ENCODE data around the gene DPEP2NB. TPM values are rescaled to one million over a fixed set of nuclear protein-coding genes. Genes with fewer than 3 reads are reported as not detected.

The DPEP2NB gene
- total RNA-seq, 1 experiment from 2014 or later: not detected

DNA sequence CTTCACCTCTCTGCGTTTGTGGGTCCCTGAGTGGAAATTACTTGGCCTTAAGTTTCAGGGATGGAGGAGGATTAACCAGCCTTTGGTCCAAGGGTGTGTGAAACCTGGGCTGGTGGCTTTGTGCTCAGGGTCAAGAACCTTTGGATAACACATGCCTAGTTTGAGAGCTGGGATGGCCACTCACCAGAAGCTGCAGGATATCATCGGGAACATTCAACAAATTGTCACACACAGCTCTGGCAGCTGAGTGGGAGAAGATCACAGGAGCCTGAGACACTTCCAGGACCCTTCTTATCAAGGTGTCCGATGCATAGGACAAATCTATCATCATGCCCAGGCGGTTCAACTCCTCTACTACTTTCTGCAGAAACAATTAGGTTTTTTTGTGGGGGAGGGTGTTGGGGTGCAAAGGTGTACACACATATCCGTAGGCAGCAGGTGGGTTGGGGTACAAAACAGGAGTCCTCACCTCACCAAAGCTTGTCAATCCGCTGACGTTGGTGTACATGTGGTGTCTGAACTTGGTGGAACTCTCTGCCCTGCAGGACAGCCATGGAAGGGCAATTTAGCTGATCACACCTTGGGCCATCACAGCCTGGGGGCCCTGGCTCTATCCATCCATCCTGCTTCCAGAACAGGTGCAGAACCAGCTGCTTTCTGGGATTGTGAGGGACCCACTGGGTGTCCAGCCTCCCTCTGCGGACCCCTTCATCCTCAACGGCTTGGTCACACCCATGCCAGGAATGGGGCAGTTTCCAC is 38.1 kb downstream of the DPEP2NB start:
- H3K9me3 Mint-ChIP-seq (ENCODE audit: unreplicated experiment): no peaks in the 10 kb centered on the region
- Histone ChIP-seq H3K36me3 (ENCODE audit: control insufficient read depth, insufficient read depth, low read length) (no peaks in the 10 kb centered on the region), H3K4me1 (no peaks in the 10 kb centered on the region), H3K4me3 (ENCODE audit: low read depth, low read length) (no peak overlapping the region), H3K9me3 (no peaks in the 10 kb centered on the region), H3K27me3 (replicated peaks; ENCODE audit: control insufficient read depth, insufficient read depth, low read length) (no peaks in the 10 kb centered on the region)
- CTCF ChIA-PET: no interaction called here
- DNase-seq: no peak
- TF ChIP-seq, protein P1, sequence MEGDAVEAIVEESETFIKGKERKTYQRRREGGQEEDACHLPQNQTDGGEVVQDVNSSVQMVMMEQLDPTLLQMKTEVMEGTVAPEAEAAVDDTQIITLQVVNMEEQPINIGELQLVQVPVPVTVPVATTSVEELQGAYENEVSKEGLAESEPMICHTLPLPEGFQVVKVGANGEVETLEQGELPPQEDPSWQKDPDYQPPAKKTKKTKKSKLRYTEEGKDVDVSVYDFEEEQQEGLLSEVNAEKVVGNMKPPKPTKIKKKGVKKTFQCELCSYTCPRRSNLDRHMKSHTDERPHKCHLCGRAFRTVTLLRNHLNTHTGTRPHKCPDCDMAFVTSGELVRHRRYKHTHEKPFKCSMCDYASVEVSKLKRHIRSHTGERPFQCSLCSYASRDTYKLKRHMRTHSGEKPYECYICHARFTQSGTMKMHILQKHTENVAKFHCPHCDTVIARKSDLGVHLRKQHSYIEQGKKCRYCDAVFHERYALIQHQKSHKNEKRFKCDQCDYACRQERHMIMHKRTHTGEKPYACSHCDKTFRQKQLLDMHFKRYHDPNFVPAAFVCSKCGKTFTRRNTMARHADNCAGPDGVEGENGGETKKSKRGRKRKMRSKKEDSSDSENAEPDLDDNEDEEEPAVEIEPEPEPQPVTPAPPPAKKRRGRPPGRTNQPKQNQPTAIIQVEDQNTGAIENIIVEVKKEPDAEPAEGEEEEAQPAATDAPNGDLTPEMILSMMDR (IDR thresholded peaks at IDR 0.05; ENCODE audit: insufficient read depth in 1 of 2, low read depth in 1 of 2, low read length in 1 of 2, severe bottlenecking in 1 of 2, unreplicated experiment in 1 of 2): no peak
- POLR2A ChIA-PET: interaction anchor here (0.8 kb wide), 1 partner anchor 46 kb away, joined by 3 read pairs; the partner anchor contains the start of genes DDX28 and DUS2
- H3K27me3 Mint-ChIP-seq (ENCODE audit: insufficient read depth, unreplicated experiment): no peaks in the 10 kb centered on the region
- no peaks in the 10 kb centered on the region for H3K36me3 Mint-ChIP-seq (ENCODE audit: insufficient read depth, unreplicated experiment)
- intact Hi-C loops (cut with micrococcal nuclease; ENCODE audit: unreplicated experiment): no loop called here
- no peaks in the 10 kb centered on the region for H3K4me1 Mint-ChIP-seq (ENCODE audit: low read depth, unreplicated experiment)
- no peak overlapping the region for H3K27ac Mint-ChIP-seq (ENCODE audit: unreplicated experiment)
- no TSS peak for BruUV-seq (replicated peaks)
- no peak overlapping the region for H3K4me3 Mint-ChIP-seq (ENCODE audit: unreplicated experiment)

DNA sequence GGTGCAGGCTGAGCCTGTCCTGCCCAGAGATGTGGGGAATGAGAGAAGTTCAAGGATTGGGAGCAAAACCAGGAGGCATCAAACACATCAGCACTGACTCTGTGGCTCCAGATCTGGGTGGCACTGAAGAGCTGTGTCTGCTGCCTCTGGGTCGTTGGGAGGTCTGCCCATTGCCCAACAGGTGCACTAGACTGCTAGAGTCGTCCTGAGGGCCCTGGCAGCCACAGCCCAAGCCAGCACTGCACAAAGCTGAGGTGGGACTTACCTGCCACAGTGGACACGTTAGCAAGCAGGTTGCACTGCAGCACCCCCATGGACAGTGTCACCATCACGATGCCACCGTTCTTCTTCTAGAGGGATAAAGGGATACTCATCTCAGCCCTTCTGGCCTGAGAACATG is 38.7 kb downstream of the DPEP2NB start:
- no peaks in the 10 kb centered on the region for H3K4me1 ChIP-seq
- POLR2A ChIA-PET: no interaction called here

DNA sequence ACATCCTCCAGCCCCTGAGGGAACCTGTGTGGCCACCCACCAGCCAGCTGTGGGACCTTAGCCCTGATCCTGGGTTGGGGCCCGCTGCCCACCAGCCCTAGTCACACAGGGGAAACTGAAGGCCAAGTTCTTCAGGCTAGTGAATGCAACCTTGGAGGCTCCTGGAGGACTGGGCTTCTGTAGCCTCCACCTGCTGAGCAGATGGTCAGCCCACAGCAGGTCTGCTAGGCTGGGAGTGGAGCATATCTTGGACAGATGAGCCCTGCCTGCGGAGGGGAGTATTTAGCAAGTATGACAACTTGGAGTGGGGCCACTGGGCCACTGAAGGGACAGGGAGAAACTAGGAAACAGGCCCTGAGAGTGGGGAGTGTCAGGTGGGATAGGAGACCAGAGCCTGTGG is 39.5 kb downstream of the DPEP2NB start:
- no peak for DNase-seq
- Mint-ChIP-seq H3K27ac (ENCODE audit: unreplicated experiment) (no peak overlapping the region), H3K4me1 (ENCODE audit: low read depth, unreplicated experiment) (no peaks in the 10 kb centered on the region), H3K4me3 (ENCODE audit: unreplicated experiment) (no peak overlapping the region), H3K36me3 (ENCODE audit: insufficient read depth, unreplicated experiment) (no peaks in the 10 kb centered on the region), H3K9me3 (ENCODE audit: unreplicated experiment) (no peaks in the 10 kb centered on the region), H3K27me3 (ENCODE audit: insufficient read depth, unreplicated experiment) (no peaks in the 10 kb centered on the region)
- TF ChIP-seq, protein P1 (IDR thresholded peaks at IDR 0.05; ENCODE audit: insufficient read depth in 1 of 2, low read depth in 1 of 2, low read length in 1 of 2, severe bottlenecking in 1 of 2, unreplicated experiment in 1 of 2): no peak
- Histone ChIP-seq H3K27me3 (replicated peaks; ENCODE audit: control insufficient read depth, insufficient read depth, low read length) (no peaks in the 10 kb centered on the region), H3K9me3 (no peaks in the 10 kb centered on the region), H3K4me3 (ENCODE audit: low read depth, low read length) (no peak overlapping the region), H3K36me3 (ENCODE audit: control insufficient read depth, insufficient read depth, low read length) (no peaks in the 10 kb centered on the region), H3K4me1 (no peaks in the 10 kb centered on the region)
- no TSS peak for BruUV-seq (replicated peaks)
- ChIA-PET POLR2A (interaction anchor here (0.6 kb wide), 1 partner anchor 65 kb away, joined by 3 read pairs; no protein-coding TSS in a partner anchor), CTCF (no interaction called here)
- intact Hi-C loops (cut with micrococcal nuclease; ENCODE audit: unreplicated experiment): no loop called here

More for the DNA sequence above, 38.7 kb downstream of the DPEP2NB start:
- Mint-ChIP-seq H3K9me3 (ENCODE audit: unreplicated experiment) (no peaks in the 10 kb centered on the region), H3K4me3 (ENCODE audit: unreplicated experiment) (no peak overlapping the region), H3K27me3 (ENCODE audit: insufficient read depth, unreplicated experiment) (no peaks in the 10 kb centered on the region), H3K27ac (ENCODE audit: unreplicated experiment) (no peak overlapping the region), H3K36me3 (ENCODE audit: insufficient read depth, unreplicated experiment) (no peaks in the 10 kb centered on the region), H3K4me1 (ENCODE audit: low read depth, unreplicated experiment) (no peaks in the 10 kb centered on the region)
- intact Hi-C loops (cut with micrococcal nuclease; ENCODE audit: unreplicated experiment): no loop called here
- Histone ChIP-seq H3K36me3 (ENCODE audit: control insufficient read depth, insufficient read depth, low read length) (no peaks in the 10 kb centered on the region), H3K27me3 (replicated peaks; ENCODE audit: control insufficient read depth, insufficient read depth, low read length) (no peaks in the 10 kb centered on the region), H3K4me3 (ENCODE audit: low read depth, low read length) (no peak overlapping the region), H3K9me3 (no peaks in the 10 kb centered on the region)
- no TSS peak for BruUV-seq (replicated peaks)
- TF ChIP-seq, protein P1 (IDR thresholded peaks at IDR 0.05; ENCODE audit: insufficient read depth in 1 of 2, low read depth in 1 of 2, low read length in 1 of 2, severe bottlenecking in 1 of 2, unreplicated experiment in 1 of 2): no peak
- CTCF ChIA-PET: no interaction called here
- DNase-seq: no peak
